HG03139 (cell line): ENCODE data around the gene ACADVL.
A peak's percentile ranks its signal among the peaks of the same experiment; 100 is the strongest.
"Not testable (repeated sequence)": the region's sequence is repeated elsewhere in the genome, so short reads cannot be mapped to it uniquely, and the experiment has no call there.

Experiments
- ATAC-seq: cut with Tn5 transposase; IDR thresholded peaks from one replicate; pipeline ENCODE4 v1.9.1; 2021; ENCODE audit not compliant: unreplicated experiment

The ACADVL gene

GRCh38 chr17:7219812-7220592 lies at the start of gene ACADVL, which contains the start of gene DLG4:
TSS of gene ACADVL (plus strand) at chr17:7219938. CDS start at chr17:7219985, 47 bp downstream.
TSS of gene DLG4 (minus strand) at chr17:7219836.
- ATAC-seq = peak; percentile 49

GRCh38 chr17:7172522-7173191 lies 47.1 kb upstream of the ACADVL start:
- not testable (repeated sequence) for ATAC-seq

GRCh38 chr17:7173687-7174602 lies 45.8 kb upstream of the ACADVL start:
- no peak for ATAC-seq

GRCh38 chr17:7174603-7175326 lies 45.0 kb upstream of the ACADVL start:
- no peak for ATAC-seq

GRCh38 chr17:7175330-7175733 lies 44.4 kb upstream of the ACADVL start:
- no peak for ATAC-seq

GRCh38 chr17:7176107-7176840 lies 43.5 kb upstream of the ACADVL start:
- no peak for ATAC-seq

- no peak for ATAC-seq
Measured at GRCh38 chr17:7176841-7177190, 42.9 kb upstream of the ACADVL start.

GRCh38 chr17:7177191-7177953 lies 42.4 kb upstream of the ACADVL start:
- no peak for ATAC-seq

GRCh38 chr17:7177954-7178477 lies 41.7 kb upstream of the ACADVL start:
- no peak for ATAC-seq

GRCh38 chr17:7178973-7179316 lies 40.8 kb upstream of the ACADVL start:
- no peak for ATAC-seq

GRCh38 chr17:7179317-7180254 lies 40.2 kb upstream of the ACADVL start, which contains the start of gene ASGR1:
TSS of gene ASGR1 (minus strand) at chr17:7179370. CDS start at chr17:7178563, 807 bp downstream.
- ATAC-seq = no peak

GRCh38 chr17:7182101-7182500 lies 37.6 kb upstream of the ACADVL start:
- ATAC-seq = not testable (repeated sequence)

- ATAC-seq = no peak
Measured at GRCh38 chr17:7183433-7184090, 36.2 kb upstream of the ACADVL start.

- ATAC-seq = no peak
Measured at GRCh38 chr17:7184091-7184488, 35.6 kb upstream of the ACADVL start.

- no peak for ATAC-seq
Measured at GRCh38 chr17:7184647-7185046, 35.1 kb upstream of the ACADVL start.

- no peak for ATAC-seq
Measured at GRCh38 chr17:7186241-7186640, 33.5 kb upstream of the ACADVL start.

- no peak for ATAC-seq
Measured at GRCh38 chr17:7190276-7190917, 29.3 kb upstream of the ACADVL start.
